NCI-H1417 (cell line): ENCODE measurements around the gene MFRP.
"Not testable (repeated sequence)": the region's sequence is repeated elsewhere in the genome, so short reads cannot be mapped to it uniquely, and the experiment has no call there.

Experiments used
- DNase-seq, 3 experiments: peaks; one replicate each; lab custom pipeline; 2025; lab: John Stamatoyannopoulos, UW

Gene MFRP

GRCh38 chr11:119346605-119347004 is at the start of gene MFRP:
TSS of gene MFRP (minus strand) at chr11:119346705. CDS start at chr11:119346513, 192 bp downstream.
- no peak for DNase-seq

DNA sequence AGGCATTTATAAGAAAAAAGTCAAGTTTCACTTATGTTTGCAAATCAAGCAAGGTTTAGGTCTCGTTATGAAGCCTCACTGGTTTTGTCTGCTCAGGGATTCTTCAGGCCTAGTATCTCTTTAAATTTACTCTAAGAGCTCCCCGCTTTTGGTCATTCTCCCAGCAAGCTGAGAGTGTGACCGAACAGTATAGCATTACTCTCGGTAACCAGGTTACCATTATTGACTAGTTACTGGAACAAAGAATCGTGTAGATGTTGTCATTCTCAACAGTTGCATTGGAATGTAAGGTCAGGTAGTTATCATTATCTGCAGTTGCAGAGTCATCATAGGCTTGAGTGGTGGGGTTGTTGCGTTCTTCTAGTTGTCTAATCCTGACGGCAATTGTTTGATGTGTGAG is 44.8 kb upstream of the MFRP start:
- DNase-seq = no peak

DNA sequence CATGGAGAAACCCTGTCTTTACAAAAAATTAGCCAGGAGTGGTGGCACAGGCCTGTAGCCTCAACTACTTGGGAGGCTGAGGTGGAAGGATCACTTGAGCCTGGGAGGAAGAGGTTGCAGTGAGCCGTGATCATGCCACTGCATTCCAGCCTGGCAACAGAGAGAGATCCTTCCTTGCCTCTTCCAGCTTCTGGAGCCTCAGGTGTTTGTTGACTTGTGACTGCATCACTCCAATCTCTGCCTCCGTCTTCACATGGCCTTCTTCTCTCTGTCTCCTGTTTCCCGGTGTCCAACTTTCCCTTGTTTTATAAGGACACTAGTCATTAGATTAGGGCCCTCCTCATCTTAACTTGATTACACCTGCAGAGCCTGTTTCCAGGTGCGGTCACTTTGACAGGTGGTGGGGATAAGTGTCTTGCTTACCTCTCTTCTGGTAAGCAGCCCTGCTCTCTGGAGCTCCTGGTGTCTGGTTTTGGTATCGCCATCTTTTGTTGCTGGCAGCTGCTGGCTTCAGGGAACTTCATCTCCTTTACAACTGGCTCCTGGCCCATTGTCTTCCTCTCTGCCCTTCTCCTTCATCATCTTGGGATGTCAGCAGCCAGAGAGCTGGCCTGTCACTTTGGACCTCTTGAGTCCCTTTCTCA is 43.2 kb upstream of the MFRP start:
- DNase-seq = peak; percentile 12 to 67 (median 42)

DNA sequence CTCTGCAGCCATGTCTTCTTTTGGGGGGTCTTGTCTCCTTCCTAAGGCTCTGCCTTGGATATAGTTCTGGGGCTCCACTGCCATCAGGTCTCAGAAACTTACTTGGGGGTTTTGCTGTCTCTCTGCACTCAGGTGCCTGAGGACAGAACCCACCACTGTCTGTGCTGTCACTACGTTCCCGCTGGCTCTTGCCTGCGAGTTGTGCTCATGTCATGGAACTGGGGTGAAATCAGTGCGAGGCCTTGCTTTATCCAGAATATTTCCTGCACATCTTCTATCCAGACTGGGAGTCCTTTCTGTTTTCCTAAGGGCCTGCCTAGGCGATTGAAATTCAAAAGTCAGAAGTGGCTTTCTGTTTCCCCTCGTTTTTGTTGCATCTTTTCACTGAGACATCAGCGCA is 41.6 kb upstream of the MFRP start:
- no peak for DNase-seq

- no peak for DNase-seq
Observed at GRCh38 chr11:119384332-119384731, 37.8 kb upstream of the MFRP start.

- not testable (repeated sequence) for DNase-seq
Observed at GRCh38 chr11:119382513-119382912, 36.0 kb upstream of the MFRP start.

- DNase-seq = peak in 1 of 3 experiments; percentile 71
Observed at GRCh38 chr11:119382101-119382500, 35.6 kb upstream of the MFRP start.

GRCh38 chr11:119381181-119381988 is 34.9 kb upstream of the MFRP start, which contains the start of gene USP2:
TSS of gene USP2 (minus strand) at chr11:119381690. CDS start at chr11:119373480, 8,210 bp downstream.
- DNase-seq = peak; percentile 94 to 98 (median 98)

DNA sequence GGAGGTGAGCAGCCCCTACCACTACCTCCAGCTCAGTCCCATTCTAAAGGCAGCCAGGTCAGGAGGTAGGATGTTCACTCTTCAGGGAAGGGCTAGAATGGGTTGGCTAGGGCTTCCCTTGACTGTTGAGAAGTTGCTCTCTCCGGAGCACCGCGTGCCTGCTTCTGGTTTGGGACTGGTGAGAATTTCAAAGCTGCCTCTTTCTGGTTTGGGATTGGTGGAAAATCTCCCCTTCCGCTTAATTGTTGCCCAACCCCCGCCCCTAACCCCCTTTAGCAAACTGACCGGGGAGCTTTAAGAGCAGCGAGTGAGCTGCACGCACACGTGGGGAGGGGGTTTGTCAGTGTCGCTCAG is 34.3 kb upstream of the MFRP start:
- no peak for DNase-seq

- DNase-seq = no peak
Observed at GRCh38 chr11:119380160-119380826, 33.8 kb upstream of the MFRP start.

GRCh38 chr11:119378851-119379465 is 32.5 kb upstream of the MFRP start:
- DNase-seq = no peak

DNA sequence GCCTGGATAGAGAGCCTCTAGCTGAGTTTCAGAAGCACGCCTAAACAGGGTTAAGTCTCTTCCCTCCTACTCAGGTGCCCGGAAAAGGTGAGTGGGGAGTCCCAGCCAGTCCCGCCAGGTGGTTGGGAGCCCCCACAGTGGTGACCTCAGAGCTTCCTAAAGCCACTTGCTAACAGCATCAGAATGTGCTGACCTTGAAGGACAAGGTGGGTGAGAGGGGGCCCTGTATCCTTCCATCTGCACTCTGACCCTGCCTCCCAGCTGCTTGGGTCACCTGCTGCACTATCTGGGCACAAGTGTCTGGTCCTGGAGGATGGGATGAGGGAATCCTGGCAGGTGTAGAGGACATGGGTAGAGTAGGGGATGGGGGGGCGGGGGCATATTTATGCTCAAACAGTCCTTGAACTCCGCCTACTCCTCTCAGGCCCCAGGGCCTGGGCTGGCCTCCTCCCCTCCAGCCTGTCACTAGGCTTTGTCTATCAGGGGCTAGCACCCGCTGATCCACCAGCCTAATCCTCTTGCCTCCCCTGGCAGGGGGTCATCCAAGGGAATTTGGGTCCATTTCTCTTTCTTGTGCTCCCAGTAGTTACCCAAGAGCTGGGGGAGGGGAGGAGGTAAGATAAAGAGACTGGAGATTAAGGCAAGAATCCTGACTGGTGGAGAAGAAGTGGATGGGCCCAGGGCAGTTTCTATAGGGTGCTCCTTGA is 31.6 kb upstream of the MFRP start:
- no peak for DNase-seq

DNA sequence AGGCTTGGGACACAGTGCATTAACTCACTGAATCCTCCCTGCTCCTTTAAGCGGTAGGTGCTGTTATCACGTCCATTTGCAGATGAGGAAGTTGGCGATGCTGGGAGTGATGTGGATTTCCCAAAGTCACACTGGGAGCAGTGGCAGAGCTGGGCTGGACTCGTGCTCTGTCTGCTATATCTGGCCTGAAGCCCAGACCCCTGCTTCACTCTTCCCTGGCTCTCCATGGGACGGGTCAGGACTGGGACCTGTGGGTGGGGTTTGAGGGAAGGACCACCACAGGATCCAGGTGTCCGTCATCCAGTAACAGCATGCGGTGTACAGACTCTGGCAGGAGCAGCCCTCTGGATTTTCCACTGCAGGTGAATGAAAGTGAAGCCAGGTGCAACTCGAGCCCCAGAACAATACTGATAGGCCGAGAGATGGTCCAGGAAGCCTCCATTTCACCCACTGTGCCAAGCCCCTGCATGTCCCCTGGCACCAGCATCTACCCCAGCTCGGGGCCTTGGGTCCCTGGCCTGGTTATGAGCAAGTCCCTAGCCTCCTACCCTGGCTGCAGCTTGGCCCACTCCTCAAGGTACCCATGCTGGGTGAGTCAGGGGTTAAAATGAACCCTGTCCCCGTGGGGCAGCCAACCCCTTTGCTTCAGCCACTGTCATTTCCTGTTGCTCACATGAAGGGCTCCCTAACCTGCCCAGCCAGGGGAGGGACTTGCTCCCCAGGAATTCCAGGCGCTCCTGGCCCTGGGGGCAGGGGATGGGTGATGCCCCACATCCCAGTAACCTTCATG is 30.8 kb upstream of the MFRP start:
- DNase-seq = peak in 2 of 3 experiments; percentile 24 to 36

DNA sequence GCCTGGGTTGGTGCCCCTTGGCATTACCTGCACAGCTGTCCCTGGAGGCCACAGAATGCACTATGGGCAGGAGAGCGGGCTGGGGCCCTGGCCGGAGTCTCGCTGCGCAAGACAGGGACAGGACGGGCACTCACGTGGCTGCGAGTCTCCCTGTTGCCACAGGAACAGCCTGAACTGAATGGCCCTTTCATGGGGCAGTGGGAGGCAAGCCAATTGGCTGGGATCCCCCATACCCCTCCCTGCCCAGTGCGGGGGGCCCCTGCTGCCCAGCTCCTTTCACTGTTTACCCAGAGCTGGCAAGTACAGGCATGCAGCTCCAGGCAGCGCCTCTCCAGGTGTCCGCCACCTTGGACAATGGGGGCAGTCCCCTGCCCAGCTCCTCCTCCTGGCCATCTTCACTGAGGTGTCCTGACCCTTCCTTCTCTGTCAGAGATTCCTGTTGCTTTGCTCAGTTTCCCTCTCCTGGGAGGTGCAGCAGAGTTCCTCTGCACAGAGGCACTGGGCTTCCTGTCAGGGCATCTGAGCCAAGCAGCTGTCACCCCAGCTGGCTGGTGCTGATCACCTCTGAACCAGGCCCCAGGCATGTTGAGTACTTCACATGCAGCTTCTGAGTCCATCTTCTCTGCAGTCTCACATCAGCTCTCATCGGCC is 29.8 kb upstream of the MFRP start:
- peak in 2 of 3 experiments; percentile 87 to 94 for DNase-seq

GRCh38 chr11:119375337-119376196 is 29.1 kb upstream of the MFRP start:
- DNase-seq = peak in 1 of 3 experiments; percentile 49

DNA sequence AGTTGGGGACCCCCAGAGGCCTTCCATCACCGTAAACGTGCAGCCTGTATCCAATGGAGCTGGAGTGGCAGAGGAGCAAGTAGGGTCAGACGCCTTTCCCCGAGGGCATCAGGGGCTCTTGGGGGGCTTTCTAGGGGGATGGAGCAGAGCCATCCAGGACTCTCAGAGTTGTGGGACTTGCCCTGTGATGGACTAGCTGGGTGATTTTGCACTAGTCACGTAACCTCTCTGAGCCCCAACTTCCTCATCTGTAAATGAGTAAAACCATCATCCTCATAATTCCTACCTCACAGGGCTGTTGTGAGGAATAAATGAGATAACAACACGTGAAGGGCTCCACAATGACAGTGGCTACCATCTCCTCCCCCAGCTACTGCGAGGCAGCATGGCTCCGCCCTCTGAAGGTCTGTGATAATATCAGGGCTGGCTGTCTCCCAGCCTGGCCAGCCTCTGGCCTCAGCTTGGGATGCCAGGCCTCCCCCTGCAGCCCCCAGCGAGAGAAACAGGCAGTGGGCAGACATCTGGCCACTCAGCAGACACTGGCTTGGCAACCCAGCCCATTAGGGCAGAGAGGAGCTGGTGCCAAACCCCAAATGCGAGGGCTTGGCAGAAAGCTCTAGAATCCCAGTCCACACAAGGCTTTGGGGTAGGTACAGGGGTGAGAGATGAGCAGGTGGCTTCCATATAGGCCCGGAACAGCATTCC is 28.3 kb upstream of the MFRP start:
- no peak for DNase-seq

DNA sequence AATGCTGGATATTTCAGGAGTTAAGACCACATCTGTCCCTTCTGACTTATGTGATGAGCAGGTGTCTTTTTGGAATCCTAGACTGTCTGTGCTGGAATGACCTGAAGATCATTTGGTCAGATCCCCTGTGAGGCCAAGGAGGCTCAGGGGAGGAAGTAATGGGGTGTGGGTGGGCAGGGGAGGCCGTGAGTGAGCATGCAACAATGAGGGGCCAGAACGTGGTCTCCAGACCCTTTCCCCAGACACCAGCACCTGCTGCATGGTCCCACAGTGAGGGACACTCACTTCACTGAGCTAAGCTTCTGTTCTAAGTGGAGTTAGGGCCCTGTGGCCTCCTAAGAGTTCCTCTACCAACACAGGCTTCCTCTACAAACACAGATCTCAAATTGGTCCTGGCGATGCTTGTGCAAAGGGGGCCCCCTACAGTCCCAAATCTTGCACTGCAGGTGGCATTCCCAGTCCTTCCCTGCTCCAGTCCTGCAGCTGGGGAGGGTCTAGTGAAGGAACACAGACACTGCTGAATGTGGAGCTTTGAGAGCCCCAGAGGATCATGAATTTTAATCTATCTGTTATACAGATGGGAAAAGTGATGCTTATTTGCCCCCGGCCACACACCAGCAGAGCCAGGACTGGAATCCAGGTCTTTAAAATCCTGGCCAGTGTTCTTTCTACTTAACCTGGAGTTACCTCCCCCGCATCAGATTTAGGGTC is 27.6 kb upstream of the MFRP start:
- DNase-seq = peak; percentile 73 to 86 (median 73)
